ENCODE measurements around the gene KSR2. TPM values are rescaled to one million over a fixed set of nuclear protein-coding genes. Genes with fewer than 3 reads are reported as not detected.

KSR2 gene
- total RNA-seq, result 1 to 10 TPM in 1 of 2 donors, under 1 TPM in 1; 0.66 to 1.0 TPM

DNA sequence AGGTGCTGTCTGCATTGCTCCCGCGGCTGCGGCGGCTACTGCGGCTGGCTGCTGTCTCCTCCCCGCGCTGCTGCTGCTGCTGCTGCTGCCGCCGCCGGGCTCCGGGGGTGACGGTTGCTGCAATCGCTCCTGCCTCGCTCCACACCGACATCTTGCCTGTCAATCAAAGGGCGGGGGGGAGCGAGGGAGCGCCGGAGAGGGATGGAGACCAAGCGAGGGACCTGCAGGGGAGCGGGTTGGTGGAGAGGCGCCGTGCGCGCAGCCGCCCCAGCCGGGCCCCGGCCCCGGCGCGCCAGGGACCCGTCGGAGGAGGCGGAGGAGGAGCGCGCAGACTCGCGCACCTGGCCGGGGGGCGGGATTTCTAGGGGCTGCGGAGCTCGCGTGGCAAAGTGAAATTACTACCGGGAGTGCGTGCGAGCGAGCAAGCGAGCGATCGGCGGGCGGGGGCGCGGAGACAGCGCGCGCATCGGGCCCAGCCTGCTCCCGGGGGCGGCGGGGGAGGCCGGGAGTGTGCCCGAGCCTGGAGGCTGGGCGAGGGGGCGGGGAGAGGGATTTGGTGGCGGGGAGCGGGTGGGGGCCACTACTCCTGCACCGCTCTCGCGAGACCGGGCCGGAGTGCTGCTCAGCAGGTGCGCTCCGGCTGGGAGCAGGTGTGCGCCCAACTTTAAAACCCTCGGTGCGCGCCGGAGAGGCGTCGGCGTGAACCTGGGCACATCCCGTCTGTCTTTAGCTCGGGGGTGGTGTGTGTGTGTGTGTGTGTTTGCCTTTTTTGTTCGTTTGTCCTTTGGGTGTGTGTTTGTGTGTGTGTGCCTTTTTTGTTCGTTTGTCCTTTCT, at the start of gene KSR2:
Gene KSR2, minus strand, starts transcription at position 165 of the 834 bp plus-strand sequence. CDS start 735 bp downstream, outside the sequence.
- H3K4me3 ChIP-seq, result peak within 1 kb of the TSS; percentile 77 to 89
- ATAC-seq (peak; percentile 94), DNase-seq (peak; percentile 89 to 95 (median 92))
- intact Hi-C loops (cut with DNase I), result no loop called here
- 1 to 3% methylated on average over 13 to 73 of the region's 86 CpGs for WGBS, 2 donors
- H3K27ac ChIP-seq, result peak within 1 kb of the TSS; percentile 63 to 93 (median 86)
- TF ChIP-seq POLR2A (IDR thresholded peaks at IDR 0.05), result peak; percentile 44 to 86 (median 83)
- TF ChIP-seq, protein P1, sequence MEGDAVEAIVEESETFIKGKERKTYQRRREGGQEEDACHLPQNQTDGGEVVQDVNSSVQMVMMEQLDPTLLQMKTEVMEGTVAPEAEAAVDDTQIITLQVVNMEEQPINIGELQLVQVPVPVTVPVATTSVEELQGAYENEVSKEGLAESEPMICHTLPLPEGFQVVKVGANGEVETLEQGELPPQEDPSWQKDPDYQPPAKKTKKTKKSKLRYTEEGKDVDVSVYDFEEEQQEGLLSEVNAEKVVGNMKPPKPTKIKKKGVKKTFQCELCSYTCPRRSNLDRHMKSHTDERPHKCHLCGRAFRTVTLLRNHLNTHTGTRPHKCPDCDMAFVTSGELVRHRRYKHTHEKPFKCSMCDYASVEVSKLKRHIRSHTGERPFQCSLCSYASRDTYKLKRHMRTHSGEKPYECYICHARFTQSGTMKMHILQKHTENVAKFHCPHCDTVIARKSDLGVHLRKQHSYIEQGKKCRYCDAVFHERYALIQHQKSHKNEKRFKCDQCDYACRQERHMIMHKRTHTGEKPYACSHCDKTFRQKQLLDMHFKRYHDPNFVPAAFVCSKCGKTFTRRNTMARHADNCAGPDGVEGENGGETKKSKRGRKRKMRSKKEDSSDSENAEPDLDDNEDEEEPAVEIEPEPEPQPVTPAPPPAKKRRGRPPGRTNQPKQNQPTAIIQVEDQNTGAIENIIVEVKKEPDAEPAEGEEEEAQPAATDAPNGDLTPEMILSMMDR (IDR thresholded peaks at IDR 0.05), result peak in 1 of 7 experiments; percentile 7
- peaks cover 10% of the 10 kb centered on the region for H3K4me1 ChIP-seq
- no peaks in the 10 kb centered on the region for H3K27me3 ChIP-seq
- no peaks in the 10 kb centered on the region for H3K36me3 ChIP-seq (replicated peaks in 1 of 2; ENCODE audit: insufficient read depth in 1 of 2, low read depth in 2 of 2)
- no peaks in the 10 kb centered on the region for H3K9me3 ChIP-seq

DNA sequence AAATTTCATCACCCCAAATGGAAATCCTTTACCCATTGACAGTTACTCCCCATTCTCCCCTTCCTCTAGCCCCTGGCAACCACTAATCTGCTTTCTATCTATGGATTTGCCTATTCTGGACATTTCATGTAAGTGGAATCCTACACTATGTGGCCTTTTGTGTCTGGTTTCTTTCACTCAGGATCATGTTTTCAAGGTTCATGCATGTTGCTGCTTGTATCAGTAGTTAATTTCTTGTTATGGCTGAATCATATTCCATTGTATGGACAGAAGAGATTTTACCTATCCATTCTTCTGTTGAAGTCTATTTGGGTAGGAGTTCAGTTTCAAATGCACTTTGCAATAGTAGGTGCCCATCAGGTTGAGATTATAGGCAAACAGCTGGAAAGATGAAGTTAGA, 49.1 kb upstream of the KSR2 start:
- DNase-seq, result no peak
- Histone ChIP-seq H3K36me3 (replicated peaks in 1 of 2; ENCODE audit: insufficient read depth in 1 of 2, low read depth in 2 of 2) (no peaks in the 10 kb centered on the region), H3K4me3 (no peak overlapping the region), H3K27me3 (no peaks in the 10 kb centered on the region), H3K27ac (no peak overlapping the region), H3K9me3 (no peaks in the 10 kb centered on the region), H3K4me1 (peaks cover 22% of the 10 kb centered on the region)
- no peak for ATAC-seq
- no peak for TF ChIP-seq POLR2A (IDR thresholded peaks at IDR 0.05)
- TF ChIP-seq, protein P1 (IDR thresholded peaks at IDR 0.05), result no peak
- intact Hi-C loops (cut with DNase I), result no loop called here

DNA sequence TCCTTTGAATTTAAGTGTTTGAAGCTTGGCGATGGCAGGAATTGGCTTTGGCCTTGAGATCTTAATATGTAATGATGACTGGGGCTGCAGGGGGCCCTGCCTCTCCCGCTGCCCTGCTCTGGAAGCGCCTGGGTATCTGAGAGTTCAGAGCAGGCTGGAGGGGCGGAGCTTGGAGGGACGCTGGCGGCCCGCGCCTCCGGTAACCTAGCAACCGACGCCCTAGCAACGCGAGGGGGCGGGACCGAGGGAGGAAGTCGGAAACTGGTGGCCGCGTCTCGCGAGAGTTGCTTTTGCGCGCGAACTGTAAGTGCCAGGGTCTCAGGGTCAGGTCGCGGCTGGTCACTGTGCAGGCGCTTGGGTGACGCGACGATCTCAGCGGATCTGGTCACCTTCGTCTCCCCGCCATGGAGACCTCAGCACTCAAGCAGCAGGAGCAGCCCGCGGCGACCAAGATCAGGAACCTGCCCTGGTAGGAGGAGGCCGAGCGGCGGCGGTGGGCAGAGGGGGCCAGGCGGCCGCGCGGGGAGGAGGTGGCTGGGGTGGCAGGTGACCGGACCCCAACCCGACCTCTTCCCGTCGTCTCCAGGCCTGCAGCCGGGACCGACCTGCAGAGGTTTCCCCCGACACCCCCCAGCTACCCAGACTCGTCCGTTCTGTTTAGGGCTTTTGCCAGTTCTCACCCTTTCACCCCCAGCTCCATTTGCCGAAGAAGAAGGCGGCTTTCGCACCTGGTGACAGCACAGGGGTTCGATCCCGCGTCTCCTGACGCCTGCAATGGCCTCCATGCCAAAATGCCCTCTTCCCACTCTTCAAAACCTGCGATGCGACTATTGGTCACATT, 47.9 kb upstream of the KSR2 start, which contains the start of gene RFC5:
Gene RFC5, plus strand, starts transcription at position 280 of the 841 bp plus-strand sequence. Its CDS starts 125 bp downstream, at position 405.
- Histone ChIP-seq H3K27ac (peak within 1 kb of the TSS in 3 of 4 donors; percentile 25 to 74 (median 62)), H3K36me3 (replicated peaks in 1 of 2; ENCODE audit: insufficient read depth in 1 of 2, low read depth in 2 of 2) (no peaks in the 10 kb centered on the region), H3K9me3 (no peaks in the 10 kb centered on the region), H3K4me3 (peak within 1 kb of the TSS; percentile 46 to 68), H3K4me1 (peaks cover 22% of the 10 kb centered on the region), H3K27me3 (no peaks in the 10 kb centered on the region)
- TF ChIP-seq POLR2A (IDR thresholded peaks at IDR 0.05), result peak in 2 of 3 donors; percentile 61 to 70
- TF ChIP-seq, protein P1 (IDR thresholded peaks at IDR 0.05), result no peak
- DNase-seq (peak; percentile 99 to 100 (median 99)), ATAC-seq (peak; percentile 99)
- 0% methylated on average over 13 to 40 of the region's 61 CpGs for WGBS, 2 donors
- intact Hi-C loops (cut with DNase I), result no loop called here

DNA sequence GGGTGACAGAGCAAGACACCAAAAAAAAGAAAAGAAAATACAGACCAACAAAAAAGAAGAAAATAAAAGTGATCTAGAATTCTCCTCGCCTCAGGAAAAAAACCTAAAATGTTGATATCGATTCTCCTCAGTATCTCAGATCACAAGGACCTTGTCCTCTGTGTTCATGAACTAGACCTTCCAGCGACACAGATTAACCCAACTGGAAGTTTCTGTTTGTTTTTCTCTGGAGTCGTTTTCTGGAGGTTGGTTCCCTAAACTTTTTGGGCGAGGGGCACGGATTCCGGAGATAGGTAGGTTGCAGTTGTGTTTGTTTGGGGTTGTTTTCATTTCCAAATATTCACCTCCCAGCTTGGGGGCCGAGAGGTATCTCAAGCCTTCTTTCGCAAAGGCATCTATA, 47.2 kb upstream of the KSR2 start:
- H3K4me1 ChIP-seq, result peaks cover 22% of the 10 kb centered on the region
- H3K27me3 ChIP-seq, result no peaks in the 10 kb centered on the region
- no peak for DNase-seq
- intact Hi-C loops (cut with DNase I), result no loop called here
- H3K9me3 ChIP-seq, result no peaks in the 10 kb centered on the region
- peak; percentile 18 for ATAC-seq
- H3K36me3 ChIP-seq (replicated peaks in 1 of 2; ENCODE audit: insufficient read depth in 1 of 2, low read depth in 2 of 2), result no peaks in the 10 kb centered on the region
- H3K27ac ChIP-seq, result peak overlapping the region in 3 of 4 donors; percentile 25 to 74 (median 62)
- TF ChIP-seq POLR2A (IDR thresholded peaks at IDR 0.05), result no peak
- TF ChIP-seq, protein P1 (IDR thresholded peaks at IDR 0.05), result no peak
- 11 to 13% methylated on average over 9 of the region's 9 CpGs for WGBS, 2 donors
- peak overlapping the region in 1 of 2 donors; percentile 68 for H3K4me3 ChIP-seq
